Measurements from ENCODE around the gene MED16.

MED16 gene

DNA sequence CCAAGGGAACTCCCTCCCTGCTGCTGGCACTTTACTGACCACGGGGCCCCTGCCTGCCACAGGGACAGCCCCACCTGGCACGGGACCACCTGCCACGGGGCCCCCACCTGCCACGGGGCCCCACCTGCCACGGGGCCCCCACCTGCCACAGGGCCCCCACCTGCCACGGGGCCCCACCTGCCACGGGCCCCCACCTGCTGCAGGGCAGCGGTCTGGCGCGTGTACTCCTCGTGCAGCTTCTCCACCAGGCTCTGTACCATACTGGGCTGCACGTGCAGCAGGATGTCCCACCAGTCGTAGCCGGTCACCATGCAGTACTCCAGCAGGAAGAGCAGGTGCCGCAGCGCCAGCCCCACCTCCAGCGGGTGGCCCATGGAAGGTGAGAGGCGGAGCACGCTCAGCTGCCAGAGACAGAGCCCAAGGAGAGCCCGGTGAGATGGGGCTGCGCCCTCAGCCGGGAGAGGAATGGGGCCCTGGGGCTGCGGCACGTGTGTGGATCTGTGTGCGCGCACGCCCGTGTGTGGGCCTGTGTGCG, 16.1 kb downstream of the MED16 start:
- 90 to 93% methylated on average over 29 of the region's 29 CpGs for WGBS, 2 experiments
- peaks cover 36% of the 10 kb centered on the region for H3K36me3 ChIP-seq (ENCODE audit: control insufficient read depth, insufficient read depth, low read length)
- H3K27ac ChIP-seq (ENCODE audit: insufficient read depth, low read depth, low read length, poor library complexity, severe bottlenecking), result no peak overlapping the region
- no peaks in the 10 kb centered on the region for H3K4me1 ChIP-seq (ENCODE audit: control insufficient read depth, insufficient read depth, low read length)
- no peak overlapping the region for H3K4me3 ChIP-seq (ENCODE audit: insufficient read depth, low read depth, low read length)
- no peaks in the 10 kb centered on the region for H3K27me3 ChIP-seq (ENCODE audit: control insufficient read depth, insufficient read depth, low read length, poor library complexity, severe bottlenecking)
- H3K9me3 ChIP-seq (ENCODE audit: control insufficient read depth, low read length), result no peaks in the 10 kb centered on the region

DNA sequence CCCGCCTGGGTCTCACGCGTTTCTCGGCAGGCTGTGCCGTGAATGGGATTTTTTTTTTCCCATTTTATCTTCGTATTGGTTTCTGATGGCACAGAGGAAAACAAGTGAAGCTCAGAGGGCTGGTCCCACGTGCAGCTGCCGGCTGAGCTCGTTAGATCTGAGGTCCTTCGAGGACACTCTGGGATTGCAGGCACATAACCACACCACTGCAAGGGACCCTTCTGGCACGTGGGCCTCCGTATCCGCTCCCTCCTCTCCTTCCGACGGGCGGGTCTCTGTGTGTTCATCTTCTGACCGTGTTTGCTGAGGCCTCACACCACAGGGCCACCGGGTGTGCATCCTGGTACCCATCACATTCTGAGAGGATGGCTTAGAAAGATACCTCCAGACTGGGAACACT, 16.9 kb downstream of the MED16 start:
- Histone ChIP-seq H3K27ac (ENCODE audit: insufficient read depth, low read depth, low read length, poor library complexity, severe bottlenecking) (no peak overlapping the region), H3K9me3 (ENCODE audit: control insufficient read depth, low read length) (no peaks in the 10 kb centered on the region), H3K36me3 (ENCODE audit: control insufficient read depth, insufficient read depth, low read length) (peaks cover 28% of the 10 kb centered on the region), H3K27me3 (ENCODE audit: control insufficient read depth, insufficient read depth, low read length, poor library complexity, severe bottlenecking) (no peaks in the 10 kb centered on the region), H3K4me1 (ENCODE audit: control insufficient read depth, insufficient read depth, low read length) (no peaks in the 10 kb centered on the region), H3K4me3 (ENCODE audit: insufficient read depth, low read depth, low read length) (no peak overlapping the region)
- 92 to 93% methylated on average over 18 of the region's 18 CpGs for WGBS, 2 experiments

DNA sequence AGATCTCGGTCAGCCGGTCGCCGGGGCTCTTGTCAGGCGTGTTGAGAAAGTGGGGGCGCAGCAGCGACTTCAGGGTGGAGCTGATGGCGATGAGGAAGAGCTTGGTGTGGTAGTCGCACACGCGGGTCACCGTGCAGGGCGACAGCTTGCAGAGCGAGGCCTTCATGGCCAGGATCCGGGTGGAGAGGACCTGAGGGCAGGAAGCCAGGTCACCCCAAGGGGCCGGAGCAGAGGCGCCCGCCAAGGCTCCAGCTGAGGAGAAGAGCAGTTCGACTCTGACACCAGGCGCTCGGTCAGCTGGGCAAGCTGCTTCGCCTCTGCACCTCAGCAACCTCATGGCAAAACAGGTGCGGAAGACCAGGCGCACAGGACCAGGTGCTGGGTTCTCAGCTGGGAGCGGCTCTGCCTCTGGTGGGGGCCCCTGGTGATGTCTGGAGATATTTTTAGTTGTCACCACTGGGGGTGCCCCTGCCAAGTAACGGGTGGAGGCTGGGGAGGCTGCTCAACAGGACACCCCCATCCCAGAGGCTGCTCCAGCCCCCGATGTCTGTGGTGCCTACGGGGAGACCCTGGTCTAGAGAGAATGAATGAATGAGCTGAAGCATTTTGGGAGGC, 17.6 kb downstream of the MED16 start:
- 96 to 97% methylated on average over 28 of the region's 28 CpGs for WGBS, 2 experiments
- Histone ChIP-seq H3K9me3 (ENCODE audit: control insufficient read depth, low read length) (no peaks in the 10 kb centered on the region), H3K4me1 (ENCODE audit: control insufficient read depth, insufficient read depth, low read length) (no peaks in the 10 kb centered on the region), H3K27ac (ENCODE audit: insufficient read depth, low read depth, low read length, poor library complexity, severe bottlenecking) (no peak overlapping the region), H3K4me3 (ENCODE audit: insufficient read depth, low read depth, low read length) (no peak overlapping the region), H3K27me3 (ENCODE audit: control insufficient read depth, insufficient read depth, low read length, poor library complexity, severe bottlenecking) (no peaks in the 10 kb centered on the region), H3K36me3 (ENCODE audit: control insufficient read depth, insufficient read depth, low read length) (peaks cover 23% of the 10 kb centered on the region)

DNA sequence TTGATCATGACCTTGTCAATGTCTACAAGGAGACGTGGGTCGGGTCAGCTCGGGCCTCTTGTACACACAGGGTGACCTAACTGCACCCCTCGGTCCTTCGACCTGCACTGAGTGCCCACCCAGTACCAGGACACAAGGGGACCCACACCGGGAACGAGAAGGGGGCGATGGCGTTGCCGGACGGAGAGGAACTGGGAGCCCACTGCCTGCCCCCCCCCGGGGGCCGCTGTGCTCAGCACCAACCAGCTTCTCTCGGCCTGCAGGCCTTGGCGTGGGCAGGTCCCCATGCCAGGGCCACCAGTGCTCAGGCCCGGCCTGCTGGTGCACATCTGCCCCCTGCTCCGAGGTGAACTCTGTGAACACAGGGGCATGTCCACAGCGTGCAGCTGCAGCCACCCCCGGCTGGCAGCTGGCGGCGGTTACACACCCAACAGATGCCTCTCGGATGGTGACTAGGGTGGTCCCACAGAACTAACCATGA, 19.4 kb downstream of the MED16 start:
- no peaks in the 10 kb centered on the region for H3K9me3 ChIP-seq (ENCODE audit: control insufficient read depth, low read length)
- H3K36me3 ChIP-seq (ENCODE audit: control insufficient read depth, insufficient read depth, low read length), result peaks cover 22% of the 10 kb centered on the region
- no peak overlapping the region for H3K27ac ChIP-seq (ENCODE audit: insufficient read depth, low read depth, low read length, poor library complexity, severe bottlenecking)
- H3K4me1 ChIP-seq (ENCODE audit: control insufficient read depth, insufficient read depth, low read length), result no peaks in the 10 kb centered on the region
- no peak overlapping the region for H3K4me3 ChIP-seq (ENCODE audit: insufficient read depth, low read depth, low read length)
- H3K27me3 ChIP-seq (ENCODE audit: control insufficient read depth, insufficient read depth, low read length, poor library complexity, severe bottlenecking), result no peaks in the 10 kb centered on the region
- WGBS, 2 experiments, result 92% methylated on average over 22 of the region's 22 CpGs

DNA sequence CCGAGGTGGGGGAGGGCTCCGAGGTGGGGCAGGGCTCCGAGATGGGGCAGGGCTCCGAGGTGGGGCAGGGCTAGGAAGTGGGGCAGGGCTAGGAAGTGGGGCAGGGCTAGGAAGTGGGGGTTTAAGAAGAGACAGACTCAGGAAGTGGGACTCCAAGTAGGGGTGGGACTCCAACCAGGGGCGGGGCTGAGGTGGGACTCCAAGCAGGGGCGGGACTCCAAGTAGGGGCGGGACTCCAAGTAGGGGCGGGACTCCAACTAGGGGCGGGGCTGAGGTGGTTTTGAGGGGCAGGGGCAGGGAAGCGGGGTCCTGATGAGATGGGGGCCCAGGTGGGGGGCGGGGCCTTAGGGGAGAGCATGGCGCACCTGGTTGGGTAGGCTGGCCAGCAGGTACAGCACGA, 19.9 kb downstream of the MED16 start:
- H3K27me3 ChIP-seq (ENCODE audit: control insufficient read depth, insufficient read depth, low read length, poor library complexity, severe bottlenecking), result no peaks in the 10 kb centered on the region
- H3K4me1 ChIP-seq (ENCODE audit: control insufficient read depth, insufficient read depth, low read length), result no peaks in the 10 kb centered on the region
- H3K4me3 ChIP-seq (ENCODE audit: insufficient read depth, low read depth, low read length), result no peak overlapping the region
- H3K27ac ChIP-seq (ENCODE audit: insufficient read depth, low read depth, low read length, poor library complexity, severe bottlenecking), result no peak overlapping the region
- 65 to 66% methylated on average over 13 of the region's 13 CpGs for WGBS, 2 experiments
- peaks cover 27% of the 10 kb centered on the region for H3K36me3 ChIP-seq (ENCODE audit: control insufficient read depth, insufficient read depth, low read length)
- no peaks in the 10 kb centered on the region for H3K9me3 ChIP-seq (ENCODE audit: control insufficient read depth, low read length)

DNA sequence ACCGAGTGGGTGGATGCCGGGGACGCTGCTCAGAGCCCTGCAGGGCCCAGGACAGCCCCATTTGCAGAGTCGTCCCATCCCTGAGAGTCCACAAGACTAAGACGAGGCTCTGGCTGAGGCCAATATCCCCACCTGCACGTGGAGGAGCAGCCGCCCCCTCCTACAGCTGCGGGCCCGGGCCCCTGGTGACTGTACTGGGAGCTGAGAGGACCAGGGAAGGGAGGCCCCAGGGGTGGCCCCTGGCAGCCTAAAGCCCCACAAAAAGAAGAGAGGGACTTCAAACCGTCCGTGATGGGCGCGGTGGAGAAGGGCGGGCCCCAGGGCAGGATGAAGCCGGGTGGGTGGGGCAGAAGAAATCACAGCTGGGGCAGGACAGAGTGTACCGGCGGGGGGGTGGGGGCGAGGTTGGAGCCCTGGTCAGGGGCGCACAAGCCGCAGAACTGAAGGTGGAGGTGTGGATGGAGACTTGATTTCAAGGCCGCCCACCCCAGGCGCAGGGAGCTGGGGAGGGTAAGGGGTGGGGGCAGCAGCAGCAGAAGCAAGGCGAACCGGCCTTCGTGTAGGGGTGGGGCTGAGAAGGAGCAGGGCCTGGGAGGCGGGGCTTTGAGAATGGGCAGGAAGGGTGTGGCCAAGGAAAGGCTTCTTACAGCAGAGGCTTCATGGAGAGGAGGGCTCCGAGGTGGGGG, 20.6 kb downstream of the MED16 start:
- H3K27me3 ChIP-seq (ENCODE audit: control insufficient read depth, insufficient read depth, low read length, poor library complexity, severe bottlenecking), result no peaks in the 10 kb centered on the region
- no peaks in the 10 kb centered on the region for H3K9me3 ChIP-seq (ENCODE audit: control insufficient read depth, low read length)
- H3K4me3 ChIP-seq (ENCODE audit: insufficient read depth, low read depth, low read length), result peak overlapping the region; percentile 16
- 42 to 43% methylated on average over 27 of the region's 27 CpGs for WGBS, 2 experiments
- H3K27ac ChIP-seq (ENCODE audit: insufficient read depth, low read depth, low read length, poor library complexity, severe bottlenecking), result peak overlapping the region; percentile 41
- H3K36me3 ChIP-seq (ENCODE audit: control insufficient read depth, insufficient read depth, low read length), result peaks cover 29% of the 10 kb centered on the region
- H3K4me1 ChIP-seq (ENCODE audit: control insufficient read depth, insufficient read depth, low read length), result peaks cover 4% of the 10 kb centered on the region

DNA sequence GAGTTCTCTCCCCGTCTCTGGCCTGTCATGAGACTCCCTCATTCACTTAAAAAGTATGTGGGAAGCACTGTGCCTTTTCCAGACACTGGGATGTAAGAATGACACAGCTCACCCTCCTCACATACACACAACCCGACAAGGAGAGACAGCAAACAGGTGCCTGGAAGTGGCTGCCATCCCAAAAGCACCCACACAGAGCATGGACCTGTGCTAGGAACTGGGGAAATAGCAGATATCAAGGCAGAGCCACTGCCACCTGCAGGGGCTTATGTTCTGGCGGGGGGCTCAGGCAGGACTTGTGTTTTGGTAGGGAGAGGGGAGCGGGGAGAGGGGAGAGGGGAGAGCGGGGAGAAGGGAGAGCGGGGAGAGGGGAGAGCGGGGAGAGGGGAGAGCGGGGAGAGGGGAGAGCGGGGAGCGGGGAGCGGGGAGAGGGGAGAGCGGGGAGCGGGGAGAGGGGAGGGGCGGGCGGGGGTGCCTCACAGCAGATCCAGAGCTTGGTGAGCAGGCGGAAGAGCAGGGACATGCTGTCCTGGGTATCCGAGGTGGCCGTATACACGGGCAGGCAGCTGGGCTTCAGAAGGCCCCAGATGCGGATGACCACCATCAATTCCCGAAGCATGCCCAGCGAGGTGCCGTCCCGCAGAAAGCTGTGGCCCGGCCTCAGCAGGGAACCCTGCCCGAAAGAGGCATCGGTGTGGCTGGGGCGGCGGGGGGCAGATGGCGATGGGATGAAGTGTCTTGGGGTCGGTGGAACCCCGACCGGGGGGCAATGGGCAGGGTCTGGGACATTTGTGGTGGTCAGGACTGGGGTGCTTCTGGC, 21.3 kb downstream of the MED16 start:
- Histone ChIP-seq H3K27ac (ENCODE audit: insufficient read depth, low read depth, low read length, poor library complexity, severe bottlenecking) (peak overlapping the region; percentile 41), H3K36me3 (ENCODE audit: control insufficient read depth, insufficient read depth, low read length) (peaks cover 29% of the 10 kb centered on the region), H3K27me3 (ENCODE audit: control insufficient read depth, insufficient read depth, low read length, poor library complexity, severe bottlenecking) (no peaks in the 10 kb centered on the region), H3K9me3 (ENCODE audit: control insufficient read depth, low read length) (no peaks in the 10 kb centered on the region), H3K4me1 (ENCODE audit: control insufficient read depth, insufficient read depth, low read length) (peaks cover 8% of the 10 kb centered on the region), H3K4me3 (ENCODE audit: insufficient read depth, low read depth, low read length) (peak overlapping the region; percentile 16)
- WGBS, 2 experiments, result 49 to 52% methylated on average over 23 of the region's 33 CpGs

DNA sequence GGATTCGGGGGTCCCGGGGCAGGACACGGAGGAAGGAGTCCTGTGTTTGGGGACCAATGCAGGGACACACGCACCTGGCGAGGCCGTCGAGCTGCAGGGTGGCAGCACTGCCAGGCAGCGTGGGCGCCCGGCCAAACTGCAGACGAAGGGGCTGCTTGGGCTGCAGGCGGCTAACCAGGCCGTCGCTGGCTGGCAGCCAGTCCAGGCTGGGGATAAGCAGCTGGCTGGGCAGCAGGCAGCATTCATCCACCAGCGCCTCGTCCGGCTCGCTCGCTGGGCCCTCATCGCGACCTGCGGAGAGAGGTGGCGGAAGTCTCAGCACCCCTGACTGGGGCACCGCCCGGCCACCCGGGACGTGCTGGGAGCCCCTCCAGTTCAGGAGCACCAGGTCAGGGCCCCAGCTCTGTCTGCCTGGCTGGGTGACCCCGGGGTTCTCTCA, 22.0 kb downstream of the MED16 start:
- Histone ChIP-seq H3K27ac (ENCODE audit: insufficient read depth, low read depth, low read length, poor library complexity, severe bottlenecking) (no peak overlapping the region), H3K36me3 (ENCODE audit: control insufficient read depth, insufficient read depth, low read length) (peaks cover 29% of the 10 kb centered on the region), H3K9me3 (ENCODE audit: control insufficient read depth, low read length) (no peaks in the 10 kb centered on the region), H3K4me3 (ENCODE audit: insufficient read depth, low read depth, low read length) (no peak overlapping the region), H3K4me1 (ENCODE audit: control insufficient read depth, insufficient read depth, low read length) (peaks cover 8% of the 10 kb centered on the region), H3K27me3 (ENCODE audit: control insufficient read depth, insufficient read depth, low read length, poor library complexity, severe bottlenecking) (no peaks in the 10 kb centered on the region)
- WGBS, 2 experiments, result 87 to 90% methylated on average over 28 of the region's 28 CpGs

DNA sequence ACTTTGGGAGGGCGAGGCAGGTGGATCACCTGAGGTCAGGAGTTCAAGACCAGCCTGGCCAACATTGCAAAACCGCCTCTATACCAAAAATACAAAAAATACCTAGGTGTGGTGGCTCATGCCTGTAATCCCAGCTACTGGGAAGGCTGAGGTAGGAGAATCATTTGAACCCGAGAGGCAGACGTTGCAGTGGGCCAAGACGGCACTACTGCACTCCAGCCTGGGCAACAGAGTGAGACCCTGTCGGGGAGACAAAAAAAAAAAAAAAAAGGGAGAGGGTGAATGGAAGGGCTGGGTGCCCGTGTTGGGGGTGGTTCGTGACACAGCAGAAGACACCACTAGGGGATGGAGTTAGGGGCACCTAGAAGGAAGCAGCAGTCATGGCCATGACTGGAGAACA, 22.7 kb downstream of the MED16 start:
- Histone ChIP-seq H3K27ac (ENCODE audit: insufficient read depth, low read depth, low read length, poor library complexity, severe bottlenecking) (no peak overlapping the region), H3K27me3 (ENCODE audit: control insufficient read depth, insufficient read depth, low read length, poor library complexity, severe bottlenecking) (no peaks in the 10 kb centered on the region), H3K36me3 (ENCODE audit: control insufficient read depth, insufficient read depth, low read length) (peaks cover 23% of the 10 kb centered on the region), H3K9me3 (ENCODE audit: control insufficient read depth, low read length) (no peaks in the 10 kb centered on the region), H3K4me3 (ENCODE audit: insufficient read depth, low read depth, low read length) (no peak overlapping the region), H3K4me1 (ENCODE audit: control insufficient read depth, insufficient read depth, low read length) (peaks cover 8% of the 10 kb centered on the region)
- WGBS, 2 experiments, result 92 to 93% methylated on average over 8 of the region's 8 CpGs
